NCI-H446 treated with DMSO at 0.1 percent for 48 hours (cell line): Measurements from ENCODE around the gene CNTNAP5.

ENCODE experiments used
- DNase-seq: peaks from one replicate; lab custom pipeline; 2025; lab: John Stamatoyannopoulos, UW

The CNTNAP5 gene

GRCh38 chr2:124559236-124559635 is 534.1 kb downstream of the CNTNAP5 start:
- DNase-seq, result no peak

GRCh38 chr2:124560592-124561112 is 535.6 kb downstream of the CNTNAP5 start:
- no peak for DNase-seq

GRCh38 chr2:124561486-124561885 is 536.4 kb downstream of the CNTNAP5 start:
- DNase-seq, result no peak

- DNase-seq, result no peak
These were observed 538.3 kb downstream of the CNTNAP5 start for GRCh38 chr2:124563426-124563825.

GRCh38 chr2:124566518-124566970 is 541.5 kb downstream of the CNTNAP5 start:
- DNase-seq, result no peak

- DNase-seq, result no peak
These were observed 545.8 kb downstream of the CNTNAP5 start for GRCh38 chr2:124570872-124571271.

GRCh38 chr2:124571836-124572235 is 546.7 kb downstream of the CNTNAP5 start:
- DNase-seq, result no peak

GRCh38 chr2:124572934-124573634 is 548.0 kb downstream of the CNTNAP5 start:
- no peak for DNase-seq

GRCh38 chr2:124575497-124575896 is 550.4 kb downstream of the CNTNAP5 start:
- DNase-seq, result no peak

- no peak for DNase-seq
These were observed 555.2 kb downstream of the CNTNAP5 start for GRCh38 chr2:124580263-124580662.

- no peak for DNase-seq
These were observed 557.3 kb downstream of the CNTNAP5 start for GRCh38 chr2:124582387-124582786.

- no peak for DNase-seq
These were observed 559.5 kb downstream of the CNTNAP5 start for GRCh38 chr2:124584615-124585014.

GRCh38 chr2:124585277-124585676 is 560.2 kb downstream of the CNTNAP5 start:
- no peak for DNase-seq

GRCh38 chr2:124586210-124586609 is 561.1 kb downstream of the CNTNAP5 start:
- no peak for DNase-seq

- DNase-seq, result no peak
These were observed 561.7 kb downstream of the CNTNAP5 start for GRCh38 chr2:124586835-124587234.

- DNase-seq, result no peak
These were observed 564.9 kb downstream of the CNTNAP5 start for GRCh38 chr2:124589971-124590370.

GRCh38 chr2:124602759-124603158 is 577.7 kb downstream of the CNTNAP5 start:
- DNase-seq, result no peak

GRCh38 chr2:124604940-124605339 is 579.9 kb downstream of the CNTNAP5 start:
- DNase-seq, result no peak

GRCh38 chr2:124607679-124608078 is 582.6 kb downstream of the CNTNAP5 start:
- DNase-seq, result no peak

- DNase-seq, result no peak
These were observed 584.6 kb downstream of the CNTNAP5 start for GRCh38 chr2:124609667-124610066.

GRCh38 chr2:124610141-124610540 is 585.1 kb downstream of the CNTNAP5 start:
- DNase-seq, result no peak

GRCh38 chr2:124610866-124611265 is 585.8 kb downstream of the CNTNAP5 start:
- DNase-seq, result no peak

- DNase-seq, result no peak
These were observed 598.5 kb downstream of the CNTNAP5 start for GRCh38 chr2:124623560-124623959.

- DNase-seq, result no peak
These were observed 600.5 kb downstream of the CNTNAP5 start for GRCh38 chr2:124625561-124625960.
